CD14-positive monocyte (primary cell): ENCODE measurements around the gene ZNF76. TPM values are rescaled to one million over a fixed set of nuclear protein-coding genes. Genes with fewer than 3 reads are reported as not detected.

ENCODE experiments used
- DNase-seq, 3 donors: peaks; one replicate each; pipeline ENCODE4 v3.0.0-alpha.2; 2011 to 2022
- H2AFZ ChIP-seq: 2 replicates; pipeline ENCODE4 v1.6.0; 2012; ENCODE audit warnings: mild to moderate bottlenecking, low read depth, low read length, inconsistent platforms; ENCODE audit not compliant: insufficient read depth, poor library complexity, severe bottlenecking
- H3K27ac ChIP-seq, 2 donors: 1 replicate in 1 of 2; 2 replicates in 1 of 2; pipeline ENCODE4 v1.5.1; 2012 to 2013; ENCODE audit warnings: low read length in 2 of 2, control low read depth in 1 of 2, inconsistent platforms in 1 of 2, low read depth in 1 of 2, mild to moderate bottlenecking in 1 of 2
- H3K27me3 ChIP-seq, 2 donors: one replicate each; pipeline versions ENCODE4 v1.6.0 to v1.6.1; 2011 to 2013; ENCODE audit warnings: low read length in 2 of 2; ENCODE audit not compliant: control insufficient read depth in 2 of 2, insufficient read depth in 2 of 2
- H3K36me3 ChIP-seq, 2 donors: replicated peaks in 1 of 2; 1 replicate in 1 of 2; 2 replicates in 1 of 2; pipeline versions ENCODE4 v1.5.1 to v1.6.1; 2012 to 2013; ENCODE audit warnings: low read length in 2 of 2, control low read depth in 1 of 2, inconsistent platforms in 1 of 2, mild to moderate bottlenecking in 1 of 2; ENCODE audit not compliant: insufficient read depth in 2 of 2, control insufficient read depth in 1 of 2
- H3K4me1 ChIP-seq, 2 donors: 1 replicate in 1 of 2; 2 replicates in 1 of 2; pipeline versions ENCODE4 v1.5.1 to v1.6.1; 2012 to 2013; ENCODE audit warnings: low read length in 2 of 2, control low read depth in 1 of 2, inconsistent platforms in 1 of 2, mild to moderate bottlenecking in 1 of 2, moderate library complexity in 1 of 2; ENCODE audit not compliant: insufficient read depth in 2 of 2, control insufficient read depth in 1 of 2
- H3K4me2 ChIP-seq: replicated peaks from 2 replicates; pipeline ENCODE3; 2012; ENCODE audit warnings: low read length, moderate library complexity, mild to moderate bottlenecking; ENCODE audit not compliant: poor library complexity, severe bottlenecking; ENCODE audit errors: extremely low read depth
- H3K4me3 ChIP-seq, 3 experiments: fragments of 200-600 bp in 1 of 3; sonication (generic) in 1 of 3; replicated peaks in 1 of 3; 1 replicate in 2 of 3; 2 replicates in 1 of 3; pipeline ENCODE4 v1.5.1; 2011 to 2013; ENCODE audit warnings: low read length in 3 of 3, mild to moderate bottlenecking in 3 of 3, control low read depth in 2 of 3, low read depth in 2 of 3, inconsistent platforms in 1 of 3, moderate library complexity in 1 of 3
- H3K79me2 ChIP-seq: 2 replicates; pipeline ENCODE4 v1.6.0; 2012; ENCODE audit warnings: mild to moderate bottlenecking, control low read depth, inconsistent platforms, low read length, moderate library complexity; ENCODE audit not compliant: insufficient read depth
- H3K9ac ChIP-seq: 2 replicates; pipeline ENCODE4 v1.6.0; 2017; ENCODE audit warnings: low read length, mild to moderate bottlenecking; ENCODE audit not compliant: insufficient read depth, poor library complexity, severe bottlenecking
- H3K9me3 ChIP-seq, 2 donors: replicated peaks in 1 of 2; 1 replicate in 1 of 2; 2 replicates in 1 of 2; pipeline versions ENCODE4 v1.5.1 to v1.6.1; 2012 to 2013; ENCODE audit warnings: low read length in 2 of 2, control low read depth in 1 of 2; ENCODE audit not compliant: control insufficient read depth in 1 of 2, insufficient read depth in 1 of 2
- H4K20me1 ChIP-seq: 2 replicates; pipeline ENCODE4 v1.6.0; 2012; ENCODE audit warnings: mild to moderate bottlenecking, low read length, control low read depth, moderate library complexity; ENCODE audit not compliant: insufficient read depth
- H3K27ac Mint-ChIP-seq, 7 donors: one replicate each; pipeline ENCODE4 v1.8.0; 2020; ENCODE audit warnings: mild to moderate bottlenecking in 7 of 7, mixed read lengths in 7 of 7, moderate library complexity in 6 of 7, inconsistent platforms in 2 of 7
- H3K27me3 Mint-ChIP-seq, 3 donors: one replicate each; pipeline ENCODE4 v1.8.0; 2021 to 2022; ENCODE audit warnings: low read depth in 3 of 3, mild to moderate bottlenecking in 3 of 3, mixed read lengths in 3 of 3, moderate library complexity in 3 of 3, inconsistent platforms in 1 of 3
- H3K36me3 Mint-ChIP-seq, 2 donors: one replicate each; pipeline ENCODE4 v1.8.0; 2020; ENCODE audit warnings: mixed read lengths in 2 of 2, inconsistent platforms in 1 of 2, mild to moderate bottlenecking in 1 of 2
- H3K4me1 Mint-ChIP-seq: one replicate; pipeline ENCODE4 v1.8.0; 2020; ENCODE audit warnings: mild to moderate bottlenecking, mixed read lengths
- H3K4me3 Mint-ChIP-seq, 2 donors: one replicate each; pipeline ENCODE4 v1.8.0; 2020; ENCODE audit warnings: mild to moderate bottlenecking in 2 of 2, mixed read lengths in 2 of 2, moderate library complexity in 1 of 2
- H3K9me3 Mint-ChIP-seq, 7 donors: one replicate each; pipeline ENCODE4 v1.8.0; 2020 to 2022; ENCODE audit warnings: mixed read lengths in 7 of 7, mild to moderate bottlenecking in 6 of 7, moderate library complexity in 6 of 7, inconsistent platforms in 2 of 7
- CTCF ChIP-seq: fragments of 200-600 bp; IDR thresholded peaks from one replicate; pipeline ENCODE4 v1.8.0; 2022; ENCODE audit warnings: antibody characterized with exemption, mild to moderate bottlenecking
- WGBS: methylation state at CpG from one replicate; pipeline ENCODE4 v1.1.5; 2013; ENCODE audit warnings: missing lambda C conversion rate; ENCODE audit not compliant: insufficient coverage; 5-methylcytosine and 5-hydroxymethylcytosine counted together
- intact Hi-C, 2 donors: fragments of 100-400 bp; cut with micrococcal nuclease; formaldehyde crosslinking; loops; one replicate each; pipeline versions ENCODE4 v1.15.0 to v1.15.1; 2023
- polyA plus RNA-seq, 3 donors: library from polyadenylated mRNA; depleted of rRNA in 1 of 3; unstranded in 2 of 3; stranded (reverse) in 1 of 3; fragments of 300-500 nt in 2 of 3; fragments of >200 nt in 1 of 3; fragmentation: Illumina TruSeq in 2 of 3; gene quantifications; 1 replicate in 2 of 3; 2 replicates in 1 of 3; pipeline ENCODE4 v1.2.3, GENCODE V29; 2012 to 2021

ZNF76 gene
- polyA plus RNA-seq, 3 donors: 6.8 to 49.7 (median 9.6) TPM

DNA sequence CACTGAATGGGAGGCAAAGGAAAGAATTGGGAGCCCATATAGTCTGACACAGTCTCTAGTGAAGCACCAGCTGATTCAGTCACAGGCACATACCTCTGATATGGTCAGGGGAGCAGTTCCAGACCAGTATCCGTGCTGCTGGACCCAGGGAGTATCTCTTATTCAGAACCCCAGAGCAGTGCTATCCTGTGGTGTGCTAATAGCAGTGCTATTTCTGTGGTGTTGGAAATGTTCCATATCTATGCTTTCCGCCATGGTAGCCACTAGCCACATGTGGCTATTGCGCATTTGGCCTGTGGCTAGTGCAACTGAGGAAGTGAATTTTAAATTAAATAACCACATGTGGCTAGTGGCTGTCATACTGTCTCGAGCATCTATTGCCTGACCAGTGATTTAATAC is 34.8 kb upstream of the ZNF76 start:
- Mint-ChIP-seq H3K4me1 (peaks cover 3% of the 10 kb centered on the region), H3K36me3 (no peaks in the 10 kb centered on the region), H3K4me3 (no peak overlapping the region), H3K9me3 (no peaks in the 10 kb centered on the region), H3K27me3 (peaks cover 20 to 45% (median 38%) of the 10 kb centered on the region in 3 donors), H3K27ac (no peak overlapping the region)
- intact Hi-C loops: no loop called here
- no peaks in the 10 kb centered on the region for H4K20me1 ChIP-seq
- WGBS: no CpG with 5 or more reads among the region's 4 CpGs
- TF ChIP-seq CTCF: no peak
- no peak for DNase-seq
- H3K4me3 ChIP-seq: no peak overlapping the region
- H3K9me3 ChIP-seq: no peaks in the 10 kb centered on the region
- H3K9ac ChIP-seq: no peak overlapping the region
- peaks cover 0 to 2% of the 10 kb centered on the region in 2 donors for H3K4me1 ChIP-seq
- H3K79me2 ChIP-seq: no peaks in the 10 kb centered on the region
- H3K27me3 ChIP-seq: peaks cover 12 to 25% of the 10 kb centered on the region in 2 donors
- no peaks in the 10 kb centered on the region for H3K36me3 ChIP-seq
- no peak overlapping the region for H2AFZ ChIP-seq
- no peak overlapping the region for H3K27ac ChIP-seq
- no peak overlapping the region for H3K4me2 ChIP-seq

- Mint-ChIP-seq H3K27ac (no peak overlapping the region), H3K4me3 (no peak overlapping the region), H3K27me3 (peaks cover 15 to 26% (median 19%) of the 10 kb centered on the region in 3 donors), H3K36me3 (peaks cover 0 to 2% of the 10 kb centered on the region in 2 donors), H3K9me3 (peaks cover 0 to 3% (median 0%) of the 10 kb centered on the region in 7 donors), H3K4me1 (peaks cover 3% of the 10 kb centered on the region)
- 95% methylated on average over 4 of the region's 6 CpGs for WGBS
- Histone ChIP-seq H3K4me2 (no peak overlapping the region), H3K27me3 (peaks cover 5 to 8% of the 10 kb centered on the region in 2 donors), H3K9me3 (no peaks in the 10 kb centered on the region), H3K36me3 (no peaks in the 10 kb centered on the region), H3K4me3 (no peak overlapping the region), H3K4me1 (peaks cover 0 to 2% of the 10 kb centered on the region in 2 donors), H3K27ac (no peak overlapping the region), H4K20me1 (no peaks in the 10 kb centered on the region), H3K79me2 (no peaks in the 10 kb centered on the region), H3K9ac (no peak overlapping the region), H2AFZ (no peak overlapping the region)
- TF ChIP-seq CTCF: no peak
- DNase-seq: no peak
- intact Hi-C loops: no loop called here
Observed at GRCh38 chr6:35228481-35228880, 31.1 kb upstream of the ZNF76 start.
